HEK293T (cell line): Measurements from ENCODE around the gene NDUFA13.

Source experiments
- CTCF ChIA-PET: fragments of 350-600 bp; formaldehyde crosslinking; extraction: SDS; loops from one replicate; lab custom pipeline; 2021; ENCODE audit warnings: antibody characterized with exemption, inconsistent platforms; lab: Yijun Ruan, JAX
- POLR2A ChIA-PET: fragments of 350-600 bp; formaldehyde crosslinking; extraction: SDS; loops from one replicate; lab custom pipeline; 2020; ENCODE audit warnings: antibody characterized with exemption, inconsistent platforms; lab: Yijun Ruan, JAX
- DNase-seq: peaks from one replicate; pipeline ENCODE4 v3.0.0; 2012; ENCODE audit warnings: mixed read lengths; ENCODE audit errors: extremely low spot score
- ARNT ChIP-seq: fragments of 450-650 bp; IDR thresholded peaks from 2 replicates; pipeline ENCODE4 v1.6.1; 2017; ENCODE audit warnings: mild to moderate bottlenecking
- BHLHE40 ChIP-seq: fragments of 450-650 bp; IDR thresholded peaks from 2 replicates; pipeline ENCODE4 v1.6.1; 2016; ENCODE audit warnings: mild to moderate bottlenecking, moderate library complexity, borderline replicate concordance
- CTBP1 ChIP-seq: fragments of 450-650 bp; IDR thresholded peaks from 2 replicates; pipeline ENCODE4 v1.6.1; 2016; ENCODE audit warnings: borderline replicate concordance
- ELF4 ChIP-seq: fragments of 450-650 bp; IDR thresholded peaks from 2 replicates; pipeline ENCODE4 v1.6.1; 2017; ENCODE audit warnings: antibody characterized with exemption
- FOXA1 ChIP-seq: fragments of 450-650 bp; IDR thresholded peaks from 2 replicates; pipeline ENCODE4 v1.6.1; 2016; ENCODE audit warnings: mild to moderate bottlenecking
- FOXK2 ChIP-seq: fragments of 450-650 bp; IDR thresholded peaks from 2 replicates; pipeline ENCODE4 v1.6.1; 2016; ENCODE audit warnings: mild to moderate bottlenecking
- FOXM1 ChIP-seq: fragments of 450-650 bp; IDR thresholded peaks from 2 replicates; pipeline ENCODE4 v1.6.1; 2017; ENCODE audit warnings: mild to moderate bottlenecking, borderline replicate concordance
- HDGF ChIP-seq: fragments of 450-650 bp; IDR thresholded peaks from 2 replicates; pipeline ENCODE4 v1.6.1; 2017; ENCODE audit warnings: antibody characterized with exemption, borderline replicate concordance
- L3MBTL2 ChIP-seq: fragments of 450-650 bp; conservative IDR thresholded peaks from 2 replicates; pipeline ENCODE4 v1.6.1; 2016; ENCODE audit warnings: mild to moderate bottlenecking
- LEF1 ChIP-seq: fragments of 450-650 bp; IDR thresholded peaks from 2 replicates; pipeline ENCODE4 v1.6.1; 2017; ENCODE audit warnings: mild to moderate bottlenecking, borderline replicate concordance
- NFRKB ChIP-seq: fragments of 450-650 bp; IDR thresholded peaks from 2 replicates; pipeline ENCODE4 v1.6.1; 2016; ENCODE audit warnings: mild to moderate bottlenecking, moderate library complexity
- PKNOX1 ChIP-seq: fragments of 450-650 bp; IDR thresholded peaks from 2 replicates; pipeline ENCODE4 v1.6.1; 2016
- SP1 ChIP-seq: fragments of 450-650 bp; IDR thresholded peaks from 2 replicates; pipeline ENCODE4 v1.6.1; 2017
- SUZ12 ChIP-seq: fragments of 450-650 bp; IDR thresholded peaks from 2 replicates; pipeline ENCODE4 v1.6.1; 2016; ENCODE audit warnings: mild to moderate bottlenecking
- TARDBP ChIP-seq: fragments of 450-650 bp; IDR thresholded peaks from 2 replicates; pipeline ENCODE4 v1.6.1; 2016
- ZNF384 ChIP-seq: fragments of 450-650 bp; IDR thresholded peaks from 2 replicates; pipeline ENCODE4 v1.6.1; 2016

The NDUFA13 gene

GRCh38 chr19:19538785-19539166, 22.8 kb downstream of the NDUFA13 start:
- no peak for DNase-seq
- POLR2A ChIA-PET, result no interaction called here
- no peak for TF ChIP-seq L3MBTL2
- no peak for TF ChIP-seq HDGF
- no peak for TF ChIP-seq ELF4
- no peak for TF ChIP-seq SUZ12
- no peak for TF ChIP-seq PKNOX1
- no peak for TF ChIP-seq TARDBP
- CTCF ChIA-PET, result no interaction called here

- ChIA-PET POLR2A (interaction anchor here (0.9 kb wide), 1 partner anchor 24 kb away, joined by 3 read pairs; the partner anchor contains the start of genes NDUFA13 and TSSK6), CTCF (no interaction called here)
- TF ChIP-seq L3MBTL2, result no peak
- DNase-seq, result no peak
Measured at GRCh38 chr19:19539698-19540063, 23.7 kb downstream of the NDUFA13 start.

DNA sequence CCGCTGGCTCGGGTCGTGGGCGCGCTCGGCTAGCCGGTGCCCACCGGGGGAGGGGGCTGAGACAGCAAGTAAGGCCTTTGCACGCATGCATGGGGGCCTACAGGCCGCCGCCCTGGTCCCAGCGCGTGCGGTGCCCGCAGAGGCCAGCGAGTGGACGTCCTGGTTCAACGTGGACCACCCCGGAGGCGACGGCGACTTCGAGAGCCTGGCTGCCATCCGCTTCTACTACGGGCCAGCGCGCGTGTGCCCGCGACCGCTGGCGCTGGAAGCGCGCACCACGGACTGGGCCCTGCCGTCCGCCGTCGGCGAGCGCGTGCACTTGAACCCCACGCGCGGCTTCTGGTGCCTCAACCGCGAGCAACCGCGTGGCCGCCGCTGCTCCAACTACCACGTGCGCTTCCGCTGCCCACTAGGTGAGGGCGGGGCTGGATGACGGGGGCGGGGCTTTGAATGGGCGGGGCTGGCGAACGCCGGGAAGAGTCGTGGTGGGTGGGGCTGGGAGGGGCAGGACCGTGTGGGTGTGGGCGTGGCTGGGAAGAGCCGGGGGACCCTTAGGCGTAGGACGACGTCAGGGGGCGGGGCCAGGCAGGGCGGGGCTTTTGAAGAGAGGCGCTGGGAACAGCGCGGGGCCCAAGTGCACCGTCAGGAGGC, 24.2 kb downstream of the NDUFA13 start:
- DNase-seq, result peak; percentile 83
- TF ChIP-seq PKNOX1, result no peak
- no peak for TF ChIP-seq FOXM1
- TF ChIP-seq L3MBTL2, result no peak
- no peak for TF ChIP-seq FOXK2
- TF ChIP-seq FOXA1, result no peak
- TF ChIP-seq NFRKB, result no peak
- TF ChIP-seq BHLHE40, result no peak
- TF ChIP-seq HDGF, result no peak
- no peak for TF ChIP-seq CTBP1
- TF ChIP-seq SUZ12, result no peak
- TF ChIP-seq TARDBP, result no peak
- TF ChIP-seq SP1, result no peak
- no peak for TF ChIP-seq ZNF384
- no peak for TF ChIP-seq LEF1
- TF ChIP-seq ARNT, result no peak
- TF ChIP-seq ELF4, result no peak
- ChIA-PET POLR2A (interaction anchor here (0.9 kb wide), 1 partner anchor 24 kb away, joined by 3 read pairs; the partner anchor contains the start of genes NDUFA13 and TSSK6), CTCF (interaction anchor here (1.2 kb wide), 1 partner anchor 14 kb away, joined by 4 read pairs; no protein-coding TSS in a partner anchor)

DNA sequence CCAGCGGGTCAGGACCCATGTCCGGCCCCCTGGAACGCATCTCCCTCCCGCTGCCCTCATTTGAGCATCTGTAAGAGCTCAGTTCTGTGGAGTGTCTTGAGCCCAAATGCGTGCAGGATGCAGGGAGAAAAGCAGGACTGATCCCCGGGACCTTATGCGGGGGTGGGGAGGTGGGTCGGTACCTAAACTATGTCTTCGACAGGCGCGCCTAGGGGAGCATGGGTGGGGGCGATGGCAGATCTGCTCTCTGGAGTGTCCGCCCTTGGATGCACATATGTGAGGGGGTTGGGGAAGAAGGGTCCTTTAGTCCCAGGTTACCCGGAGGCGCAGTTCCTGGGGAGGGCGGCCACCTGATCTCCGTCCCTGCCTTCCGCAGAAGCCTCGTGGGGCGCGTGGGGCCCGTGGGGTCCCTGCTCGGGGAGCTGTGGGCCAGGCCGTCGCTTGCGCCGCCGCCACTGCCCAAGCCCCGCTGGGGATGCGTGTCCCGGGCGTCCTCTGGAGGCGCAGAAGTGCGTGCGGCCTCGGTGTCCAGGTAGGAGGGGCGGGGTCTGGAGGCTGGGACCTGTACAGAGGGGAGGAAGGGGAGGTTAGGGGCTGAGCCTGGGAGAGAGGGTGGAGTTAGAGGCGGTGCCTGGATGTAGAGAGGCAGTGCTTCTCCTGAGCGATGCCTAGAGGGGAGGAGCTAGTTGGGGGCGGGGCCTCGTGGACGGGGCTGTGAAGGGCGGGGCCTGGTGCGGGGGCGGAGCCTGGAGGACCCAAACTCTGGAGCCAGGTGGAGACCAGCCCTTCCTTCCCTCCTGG, 24.9 kb downstream of the NDUFA13 start:
- ChIA-PET POLR2A (interaction anchor here (0.9 kb wide), 1 partner anchor 25 kb away, joined by 3 read pairs; the partner anchor contains the start of genes NDUFA13 and TSSK6), CTCF (interaction anchor here (1.2 kb wide), 1 partner anchor 14 kb away, joined by 4 read pairs; no protein-coding TSS in a partner anchor)
- TF ChIP-seq LEF1 (no peak), L3MBTL2 (no peak), FOXK2 (no peak), FOXA1 (no peak), ARNT (no peak), BHLHE40 (no peak), SUZ12 (no peak), SP1 (no peak), FOXM1 (no peak), ZNF384 (no peak), PKNOX1 (no peak), TARDBP (no peak), NFRKB (no peak)
- peak; percentile 93 for DNase-seq

DNA sequence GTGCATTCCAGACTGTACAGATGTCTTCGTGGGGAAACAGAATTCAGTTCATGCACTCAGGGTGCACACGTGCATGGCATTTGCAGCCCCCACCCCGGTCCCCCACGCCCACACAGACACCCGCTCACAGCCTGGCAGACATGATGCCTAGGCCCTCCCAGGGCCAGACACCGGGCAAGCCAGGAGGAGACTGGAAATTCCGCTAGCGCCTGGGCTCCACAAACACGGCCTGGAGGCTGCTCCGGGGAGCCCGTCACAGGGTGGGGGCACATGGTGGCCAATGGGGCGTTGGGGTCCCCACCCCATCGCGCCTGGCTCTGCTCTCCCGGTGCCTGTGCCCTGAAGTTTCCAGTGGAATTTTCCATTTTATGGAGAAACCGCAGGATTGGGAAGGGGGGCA, 25.6 kb downstream of the NDUFA13 start:
- POLR2A ChIA-PET, result no interaction called here
- no peak for TF ChIP-seq FOXA1
- no peak for TF ChIP-seq LEF1
- TF ChIP-seq ELF4, result no peak
- TF ChIP-seq PKNOX1, result no peak
- no peak for TF ChIP-seq CTBP1
- TF ChIP-seq HDGF, result no peak
- TF ChIP-seq L3MBTL2, result no peak
- TF ChIP-seq NFRKB, result no peak
- TF ChIP-seq SP1, result no peak
- DNase-seq, result no peak
- CTCF ChIA-PET, result interaction anchor here (1.2 kb wide), 1 partner anchor 13 kb away, joined by 4 read pairs; no protein-coding TSS in a partner anchor
